HepG2 (cell line): ENCODE measurements around the gene SFXN5.
A peak's percentile ranks its signal among the peaks of the same experiment; 100 is the strongest.

Source experiments
- ATF4 ChIP-seq, 2 experiments: fragments of 450-650 bp in 1 of 2; sonication (generic) in 1 of 2; formaldehyde crosslinking; IDR thresholded peaks; 2 replicates each; pipeline versions ENCODE4 v1.5.0 to v1.8.0; 2020 to 2022; ENCODE audit warnings: mild to moderate bottlenecking in 1 of 2, missing genetic modification reagents in 1 of 2
- ATF7 ChIP-seq, 2 experiments: fragments of 450-650 bp in 1 of 2; sonication (generic) in 1 of 2; formaldehyde crosslinking in 1 of 2; IDR thresholded peaks; 2 replicates each; pipeline versions ENCODE4 v1.4.0 to v1.6.1; 2016 to 2020; ENCODE audit warnings: antibody characterized with exemption in 1 of 2, mild to moderate bottlenecking in 1 of 2, missing genetic modification reagents in 1 of 2
- CTCF ChIP-seq: sonication (generic); formaldehyde crosslinking; IDR thresholded peaks from 2 replicates; pipeline ENCODE4 v1.5.0; 2020; ENCODE audit warnings: mild to moderate bottlenecking, missing genetic modification reagents, moderate library complexity
- FOXA1 ChIP-seq, 2 experiments: fragments of 450-650 bp in 1 of 2; sonication (generic) in 1 of 2; formaldehyde crosslinking in 1 of 2; IDR thresholded peaks; 2 replicates each; pipeline versions ENCODE4 v1.4.0 to v1.6.1; 2016 to 2020; ENCODE audit warnings: missing genetic modification reagents in 1 of 2
- FOXA3 ChIP-seq: IDR thresholded peaks from 2 replicates; pipeline ENCODE4 v1.6.1; 2016; ENCODE audit warnings: missing genetic modification reagents, missing compliant biosample characterization
- FOXJ3 ChIP-seq: sonication (generic); formaldehyde crosslinking; IDR thresholded peaks from 2 replicates; pipeline ENCODE4 v1.4.0; 2020; ENCODE audit warnings: missing genetic modification reagents, mild to moderate bottlenecking, borderline replicate concordance
- HMGXB4 ChIP-seq, 2 experiments: sonication (generic) in 1 of 2; formaldehyde crosslinking in 1 of 2; IDR thresholded peaks; 2 replicates each; pipeline versions ENCODE4 v1.4.0 to v1.6.1; 2018 to 2020; ENCODE audit warnings: missing genetic modification reagents in 2 of 2, borderline replicate concordance in 1 of 2, low read depth in 1 of 2, mild to moderate bottlenecking in 1 of 2, missing biosample characterization in 1 of 2
- KIAA2018 ChIP-seq: sonication (generic); formaldehyde crosslinking; IDR thresholded peaks from 2 replicates; pipeline ENCODE4 v1.5.0; 2020; ENCODE audit warnings: mild to moderate bottlenecking, missing genetic modification reagents, borderline replicate concordance
- REST ChIP-seq, 2 experiments: IDR thresholded peaks; 2 replicates each; pipeline ENCODE4 v1.6.1; 2011 to 2012; ENCODE audit warnings: low read length in 2 of 2, borderline replicate concordance in 1 of 2, low read depth in 1 of 2, mild to moderate bottlenecking in 1 of 2, moderate library complexity in 1 of 2
- TCF7 ChIP-seq: sonication (generic); IDR thresholded peaks from 2 replicates; pipeline ENCODE4 v1.6.1; 2016; ENCODE audit warnings: antibody characterized with exemption, low read depth
- YY1 ChIP-seq: IDR thresholded peaks from 2 replicates; pipeline ENCODE4 v1.6.1; 2011; ENCODE audit warnings: low read length, low read depth, moderate library complexity, mild to moderate bottlenecking; ENCODE audit not compliant: insufficient read depth, insufficient replicate concordance
- ZNF143 ChIP-seq: sonication (generic); formaldehyde crosslinking; IDR thresholded peaks from 2 replicates; pipeline ENCODE4 v1.4.0; 2020; ENCODE audit warnings: missing genetic modification reagents
- ZNF367 ChIP-seq: sonication (generic); formaldehyde crosslinking; IDR thresholded peaks from 2 replicates; pipeline ENCODE4 v1.4.0; 2020; ENCODE audit warnings: missing genetic modification reagents, borderline replicate concordance
- ZNF484 ChIP-seq: sonication (generic); formaldehyde crosslinking; IDR thresholded peaks from 2 replicates; pipeline ENCODE4 v1.5.1; 2020; ENCODE audit warnings: mild to moderate bottlenecking, low read depth, missing genetic modification reagents, borderline replicate concordance

GRCh38 chr2:73035899-73036711 is 35.4 kb downstream of the SFXN5 start:
- TF ChIP-seq ZNF143 (CRISPR knock-in tag) (no peak), YY1 (no peak), ZNF484 (no peak), KIAA2018 (CRISPR knock-in tag) (no peak), FOXA3 (CRISPR knock-in tag) (no peak), CTCF (CRISPR knock-in tag) (peak; percentile 61), ZNF367 (CRISPR knock-in tag) (no peak), FOXA1 (IDR thresholded peaks at IDR 0.05) (no peak), FOXA1 (CRISPR knock-in tag; IDR thresholded peaks at IDR 0.05) (no peak), ATF7 (IDR thresholded peaks at IDR 0.05) (no peak), ATF7 (CRISPR knock-in tag; IDR thresholded peaks at IDR 0.05) (no peak), REST (IDR thresholded peaks at IDR 0.05; ENCODE audit: borderline replicate concordance in 1 of 2, low read depth in 1 of 2, low read length in 2 of 2) (no peak), TCF7 (no peak), HMGXB4 (CRISPR knock-in tag; IDR thresholded peaks at IDR 0.05; ENCODE audit: borderline replicate concordance in 1 of 2, low read depth in 1 of 2) (no peak), FOXJ3 (CRISPR knock-in tag) (no peak), ATF4 (CRISPR knock-in tag; IDR thresholded peaks at IDR 0.05) (no peak)
